SK-MEL-5 (cell line): ENCODE measurements around the gene THSD4. TPM values are rescaled to one million over a fixed set of nuclear protein-coding genes. Genes with fewer than 3 reads are reported as not detected.
"Not testable (repeated sequence)": the region's sequence is repeated elsewhere in the genome, so short reads cannot be mapped to it uniquely, and the experiment has no call there.

Experiments used
- DNase-seq: peaks from one replicate; pipeline ENCODE4 v3.0.0-alpha.2; 2016; ENCODE audit warnings: low read depth, low spot score
- in situ Hi-C: cut with HindIII; loops from 2 replicates; pipeline ENCODE4 v1.10.0; 2016; ENCODE audit warnings: low sequenced_read_pairs, high pct_unique_total_duplicates, low pct_unique_long_range_greater_than_20kb
- total RNA-seq: library from RNA; depleted of rRNA; stranded (reverse); fragments of >200 nt; shearing (Covaris generic); gene quantifications from 2 replicates; pipeline ENCODE4 v1.2.3, GENCODE V29; 2014

Gene THSD4
- total RNA-seq, 1 experiment from 2014 or later: 0.50 TPM

- no peak for DNase-seq
- in situ Hi-C loops: no loop called here
Measured at GRCh38 chr15:71380345-71380744, 265.1 kb downstream of the THSD4 start.

GRCh38 chr15:71384501-71384900 is 269.2 kb downstream of the THSD4 start:
- no peak for DNase-seq
- in situ Hi-C loops: no loop called here

- DNase-seq: no peak
Measured at GRCh38 chr15:71385026-71385425, 269.8 kb downstream of the THSD4 start.

GRCh38 chr15:71385457-71385856 is 270.2 kb downstream of the THSD4 start:
- in situ Hi-C loops: no loop called here
- DNase-seq: no peak

More at GRCh38 chr15:71385026-71385425, 269.8 kb downstream of the THSD4 start:
- in situ Hi-C loops: no loop called here

- no peak for DNase-seq
Measured at GRCh38 chr15:71386005-71386404, 270.7 kb downstream of the THSD4 start.

GRCh38 chr15:71386448-71387236 is 271.4 kb downstream of the THSD4 start:
- peak; percentile 37 for DNase-seq
- in situ Hi-C loops: no loop called here

More at GRCh38 chr15:71386005-71386404, 270.7 kb downstream of the THSD4 start:
- in situ Hi-C loops: no loop called here

- DNase-seq: no peak
- in situ Hi-C loops: no loop called here
Measured at GRCh38 chr15:71387810-71388209, 272.5 kb downstream of the THSD4 start.

GRCh38 chr15:71390096-71390495 is 274.8 kb downstream of the THSD4 start:
- DNase-seq: no peak
- in situ Hi-C loops: no loop called here

GRCh38 chr15:71391421-71392088 is 276.3 kb downstream of the THSD4 start:
- DNase-seq: no peak
- in situ Hi-C loops: no loop called here

GRCh38 chr15:71392861-71393283 is 277.6 kb downstream of the THSD4 start:
- DNase-seq: no peak
- in situ Hi-C loops: no loop called here

GRCh38 chr15:71393383-71393782 is 278.1 kb downstream of the THSD4 start:
- DNase-seq: no peak
- in situ Hi-C loops: no loop called here

- no peak for DNase-seq
- in situ Hi-C loops: no loop called here
Measured at GRCh38 chr15:71396536-71397125, 281.4 kb downstream of the THSD4 start.

- in situ Hi-C loops: no loop called here
- DNase-seq: no peak
Measured at GRCh38 chr15:71397377-71397776, 282.1 kb downstream of the THSD4 start.

GRCh38 chr15:71400294-71400693 is 285.0 kb downstream of the THSD4 start:
- DNase-seq: no peak
- in situ Hi-C loops: no loop called here

- DNase-seq, in situ Hi-C loops: not testable (repeated sequence)
Measured at GRCh38 chr15:71401728-71402127, 286.5 kb downstream of the THSD4 start.

- peak; percentile 44 for DNase-seq
- in situ Hi-C loops: no loop called here
Measured at GRCh38 chr15:71409541-71409940, 294.3 kb downstream of the THSD4 start.

GRCh38 chr15:71410347-71410746 is 295.1 kb downstream of the THSD4 start:
- no peak for DNase-seq
- in situ Hi-C loops: no loop called here
